Astrocyte (in vitro differentiated cells and primary cell): ENCODE measurements around the gene ZDHHC16. TPM values are rescaled to one million over a fixed set of nuclear protein-coding genes. Genes with fewer than 3 reads are reported as not detected.

Experiments
- DNase-seq: peaks from one replicate; pipeline ENCODE4 v3.0.0-alpha.2; 2010; ENCODE audit warnings: low read depth
- FAIRE-seq: peaks from 2 replicates; lab custom pipeline; 2011; peaks lifted over from hg19 to GRCh38; lab: Jason Lieb, UNC
- H2AFZ ChIP-seq: 2 replicates; pipeline ENCODE4 v1.6.0; 2012; ENCODE audit warnings: low read depth, low read length, inconsistent platforms
- H3K27ac ChIP-seq: 2 replicates; pipeline ENCODE4 v1.5.1; 2011; ENCODE audit warnings: low read depth, low read length, inconsistent platforms
- H3K27me3 ChIP-seq: 2 replicates; pipeline ENCODE4 v1.6.0; 2011; ENCODE audit warnings: low read length, inconsistent platforms; ENCODE audit not compliant: insufficient read depth
- H3K36me3 ChIP-seq: 2 replicates; pipeline ENCODE4 v1.5.1; 2011; ENCODE audit warnings: low read length, inconsistent platforms; ENCODE audit not compliant: insufficient read depth
- H3K4me1 ChIP-seq: 2 replicates; pipeline ENCODE4 v1.5.1; 2011; ENCODE audit warnings: low read length, inconsistent platforms; ENCODE audit not compliant: insufficient read depth
- H3K4me2 ChIP-seq: 2 replicates; pipeline ENCODE4 v1.6.0; 2012; ENCODE audit warnings: low read length, inconsistent platforms
- H3K4me3 ChIP-seq: 2 replicates; pipeline ENCODE4 v1.5.1; 2011; ENCODE audit warnings: low read depth, mild to moderate bottlenecking, low read length, inconsistent platforms; ENCODE audit not compliant: insufficient read depth
- H3K79me2 ChIP-seq: 2 replicates; pipeline ENCODE4 v1.6.0; 2012; ENCODE audit warnings: mild to moderate bottlenecking, low read length, inconsistent platforms; ENCODE audit not compliant: insufficient read depth
- H3K9ac ChIP-seq: 2 replicates; pipeline ENCODE4 v1.6.0; 2012; ENCODE audit warnings: mild to moderate bottlenecking, low read length, inconsistent platforms
- H3K9me3 ChIP-seq: 2 replicates; pipeline ENCODE4 v1.5.1; 2012; ENCODE audit warnings: low read depth, mild to moderate bottlenecking, low read length, inconsistent platforms; ENCODE audit not compliant: insufficient read depth
- H4K20me1 ChIP-seq: 2 replicates; pipeline ENCODE4 v1.6.0; 2012; ENCODE audit warnings: low read length, inconsistent platforms; ENCODE audit not compliant: insufficient read depth
- H3K27ac Mint-ChIP-seq: one replicate; pipeline ENCODE4 v1.8.0; 2021; ENCODE audit warnings: mild to moderate bottlenecking, mixed read lengths; ENCODE audit not compliant: unreplicated experiment
- H3K27me3 Mint-ChIP-seq: one replicate; pipeline ENCODE4 v1.8.0; 2021; ENCODE audit warnings: low read depth, mixed read lengths; ENCODE audit not compliant: unreplicated experiment
- H3K36me3 Mint-ChIP-seq: one replicate; pipeline ENCODE4 v1.8.0; 2021; ENCODE audit warnings: low read depth, mixed read lengths; ENCODE audit not compliant: unreplicated experiment
- H3K4me1 Mint-ChIP-seq: one replicate; pipeline ENCODE4 v1.8.0; 2021; ENCODE audit warnings: low read depth, mixed read lengths; ENCODE audit not compliant: unreplicated experiment
- H3K4me3 Mint-ChIP-seq: one replicate; pipeline ENCODE4 v1.8.0; 2021; ENCODE audit warnings: mild to moderate bottlenecking, moderate library complexity, mixed read lengths; ENCODE audit not compliant: unreplicated experiment
- H3K9me3 Mint-ChIP-seq: one replicate; pipeline ENCODE4 v1.8.0; 2021; ENCODE audit warnings: mild to moderate bottlenecking, mixed read lengths; ENCODE audit not compliant: unreplicated experiment
- CTCF ChIP-seq: IDR thresholded peaks from 2 replicates; pipeline ENCODE4 v1.5.1; 2011; ENCODE audit warnings: low read depth, mild to moderate bottlenecking, inconsistent platforms, low read length, moderate library complexity; ENCODE audit not compliant: insufficient read depth
- EZH2 ChIP-seq: IDR thresholded peaks from 2 replicates; pipeline ENCODE4 v1.6.1; 2012; ENCODE audit warnings: mild to moderate bottlenecking, low read length, inconsistent platforms; ENCODE audit not compliant: insufficient read depth
- total RNA-seq: library from RNA; stranded (reverse); gene quantifications from 2 replicates; pipeline ENCODE4 v1.2.1, GENCODE V29; 2021

The ZDHHC16 gene
- total RNA-seq, 1 donor from 2014 or later = 53.5 TPM

- FAIRE-seq (no peak), DNase-seq (no peak)
- Mint-ChIP-seq H3K27ac (no peak overlapping the region), H3K36me3 (peaks cover 2% of the 10 kb centered on the region), H3K4me3 (peak overlapping the region; percentile 2), H3K27me3 (no peaks in the 10 kb centered on the region), H3K4me1 (peaks cover 20% of the 10 kb centered on the region), H3K9me3 (no peaks in the 10 kb centered on the region)
- Histone ChIP-seq H3K4me1 (peaks cover 18% of the 10 kb centered on the region), H2AFZ (no peak overlapping the region), H3K4me2 (peak overlapping the region; percentile 92), H3K79me2 (peaks cover 56% of the 10 kb centered on the region), H3K27ac (no peak overlapping the region), H3K9me3 (no peaks in the 10 kb centered on the region), H3K27me3 (no peaks in the 10 kb centered on the region), H3K9ac (peak overlapping the region; percentile 94), H3K36me3 (peaks cover 14% of the 10 kb centered on the region), H3K4me3 (no peak overlapping the region), H4K20me1 (peaks cover 26% of the 10 kb centered on the region)
- TF ChIP-seq CTCF (no peak), EZH2 (no peak)
These were observed 1.8 kb upstream of the ZDHHC16 start for GRCh38 chr10:97444212-97444611.

DNA sequence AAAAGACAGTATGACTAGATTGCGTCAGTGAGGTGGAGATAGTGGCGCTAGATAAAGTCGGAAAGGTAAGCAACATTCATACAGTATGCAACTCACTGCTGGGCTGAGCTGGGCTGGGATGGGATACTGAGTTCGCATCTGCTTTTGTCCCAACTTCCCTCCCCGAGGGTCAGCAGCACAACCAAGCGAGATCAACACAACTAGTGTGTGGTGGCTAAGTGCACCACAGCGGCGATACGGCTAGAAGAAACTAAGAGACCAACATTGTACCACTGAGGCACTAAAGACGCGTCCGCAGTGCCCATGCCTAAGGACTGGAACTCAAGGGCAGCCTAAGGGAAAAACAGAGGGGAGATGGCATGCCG, 636 bp upstream of the ZDHHC16 start:
- Histone ChIP-seq H3K27ac (peak overlapping the region; percentile 59), H3K4me3 (peak overlapping the region; percentile 99), H3K27me3 (no peaks in the 10 kb centered on the region), H2AFZ (peak overlapping the region; percentile 92), H3K4me1 (peaks cover 18% of the 10 kb centered on the region), H3K36me3 (peaks cover 14% of the 10 kb centered on the region), H3K9ac (peak overlapping the region; percentile 94), H4K20me1 (peaks cover 32% of the 10 kb centered on the region), H3K9me3 (no peaks in the 10 kb centered on the region), H3K4me2 (peak overlapping the region; percentile 92), H3K79me2 (peaks cover 64% of the 10 kb centered on the region)
- Mint-ChIP-seq H3K4me3 (peak overlapping the region; percentile 94), H3K4me1 (peaks cover 23% of the 10 kb centered on the region), H3K27ac (peak overlapping the region; percentile 77), H3K36me3 (peaks cover 2% of the 10 kb centered on the region), H3K9me3 (no peaks in the 10 kb centered on the region), H3K27me3 (no peaks in the 10 kb centered on the region)
- TF ChIP-seq CTCF (no peak), EZH2 (no peak)
- FAIRE-seq = no peak
- no peak for DNase-seq

- Histone ChIP-seq H3K79me2 (peaks cover 76% of the 10 kb centered on the region), H4K20me1 (peaks cover 74% of the 10 kb centered on the region), H3K4me2 (no peak overlapping the region), H3K9ac (no peak overlapping the region), H3K27ac (no peak overlapping the region), H2AFZ (no peak overlapping the region), H3K27me3 (no peaks in the 10 kb centered on the region), H3K9me3 (no peaks in the 10 kb centered on the region), H3K4me1 (peaks cover 21% of the 10 kb centered on the region), H3K36me3 (peaks cover 19% of the 10 kb centered on the region), H3K4me3 (no peak overlapping the region)
- FAIRE-seq = no peak
- Mint-ChIP-seq H3K9me3 (no peaks in the 10 kb centered on the region), H3K4me3 (peak overlapping the region; percentile 56), H3K36me3 (peaks cover 19% of the 10 kb centered on the region), H3K27ac (no peak overlapping the region), H3K27me3 (no peaks in the 10 kb centered on the region), H3K4me1 (peaks cover 46% of the 10 kb centered on the region)
- no peak for DNase-seq
- no peak for TF ChIP-seq EZH2
These were observed 4.9 kb downstream of the ZDHHC16 start for GRCh38 chr10:97450828-97451227.
